ENCODE results near the gene RNF187. TPM values are rescaled to one million over a fixed set of nuclear protein-coding genes. Genes with fewer than 3 reads are reported as not detected.

Gene RNF187
- total RNA-seq, 1 experiment from 2014 or later, result 143 TPM

- POLR2A ChIA-PET, result no interaction called here
- no TSS peak for BruUV-seq (replicated peaks)
Observed at GRCh38 chr1:228445490-228445842, 41.7 kb upstream of the RNF187 start.

GRCh38 chr1:228445843-228446650 is 41.1 kb upstream of the RNF187 start:
- Histone ChIP-seq H3K27ac (ENCODE audit: low read length) (no peak overlapping the region), H3K4me3 (ENCODE audit: low read depth in 2 of 2, low read length in 2 of 2) (peak overlapping the region; percentile 34 to 57), H3K4me1 (ENCODE audit: control insufficient read depth, insufficient read depth, low read length) (peaks cover 3% of the 10 kb centered on the region; the same call in 1 of the 2 replicates), H3K27me3 (ENCODE audit: control insufficient read depth, insufficient read depth, low read length) (peaks cover 3% of the 10 kb centered on the region; the same call in 1 of the 2 replicates), H3K9me3 (ENCODE audit: control insufficient read depth, insufficient read depth, low read depth, low read length) (no peaks in the 10 kb centered on the region), H3K36me3 (ENCODE audit: control insufficient read depth, insufficient read depth, low read length) (no peaks in the 10 kb centered on the region)
- ATAC-seq (peak; percentile 79), DNase-seq (ENCODE audit: low read depth, low spot score) (no peak)
- in situ Hi-C loops (cut with HindIII; ENCODE audit: low pct_unique_long_range_greater_than_20kb, low sequenced_read_pairs) (no loop called here), intact Hi-C loops (cut with micrococcal nuclease; ENCODE audit: unreplicated experiment) (no loop called here)
- TF ChIP-seq SIN3A (IDR thresholded peaks at IDR 0.05; ENCODE audit: borderline replicate concordance, insufficient read depth, low read depth, low read length) (no peak), REST (IDR thresholded peaks at IDR 0.05; ENCODE audit: insufficient read depth in 1 of 2, low read depth in 2 of 2, low read length in 1 of 2) (no peak), CTCF (IDR thresholded peaks at IDR 0.05) (no peak), POLR2AphosphoS5 (IDR thresholded peaks at IDR 0.05; ENCODE audit: low read depth, low read length) (no peak), TCF7L2 (IDR thresholded peaks at IDR 0.05; ENCODE audit: low read depth, low read length) (no peak)
- POLR2A ChIA-PET, result no interaction called here
- no TSS peak for BruUV-seq (replicated peaks)
- CTCF ChIA-PET, result no interaction called here

More at GRCh38 chr1:228445490-228445842, 41.7 kb upstream of the RNF187 start:
- ATAC-seq (peak; percentile 21; the same call in 1 of the 2 replicates), DNase-seq (ENCODE audit: low read depth, low spot score) (no peak)
- in situ Hi-C loops (cut with HindIII; ENCODE audit: low pct_unique_long_range_greater_than_20kb, low sequenced_read_pairs), result no loop called here
- Histone ChIP-seq H3K4me1 (ENCODE audit: control insufficient read depth, insufficient read depth, low read length) (peaks cover 3% of the 10 kb centered on the region; the same call in 1 of the 2 replicates), H3K4me3 (ENCODE audit: low read depth in 2 of 2, low read length in 2 of 2) (peak overlapping the region; percentile 34 to 57), H3K9me3 (ENCODE audit: control insufficient read depth, insufficient read depth, low read depth, low read length) (no peaks in the 10 kb centered on the region), H3K36me3 (ENCODE audit: control insufficient read depth, insufficient read depth, low read length) (no peaks in the 10 kb centered on the region), H3K27me3 (ENCODE audit: control insufficient read depth, insufficient read depth, low read length) (peaks cover 3% of the 10 kb centered on the region; the same call in 1 of the 2 replicates), H3K27ac (ENCODE audit: low read length) (no peak overlapping the region)
- intact Hi-C loops (cut with micrococcal nuclease; ENCODE audit: unreplicated experiment), result no loop called here
- no peak for TF ChIP-seq TCF7L2 (IDR thresholded peaks at IDR 0.05; ENCODE audit: low read depth, low read length)
- TF ChIP-seq REST (IDR thresholded peaks at IDR 0.05; ENCODE audit: insufficient read depth in 1 of 2, low read depth in 2 of 2, low read length in 1 of 2), result no peak
- no peak for TF ChIP-seq POLR2AphosphoS5 (IDR thresholded peaks at IDR 0.05; ENCODE audit: low read depth, low read length)
- TF ChIP-seq CTCF (IDR thresholded peaks at IDR 0.05), result no peak
- no peak for TF ChIP-seq SIN3A (IDR thresholded peaks at IDR 0.05; ENCODE audit: borderline replicate concordance, insufficient read depth, low read depth, low read length)
- CTCF ChIA-PET, result no interaction called here

Data from Panc1 (cell line).